HEK293 (cell line): ENCODE measurements around the gene VAMP7.

Experiments
- CTCF ChIA-PET: fragments of 350-600 bp; formaldehyde crosslinking; extraction: SDS; loops from one replicate; lab custom pipeline; 2021; ENCODE audit warnings: antibody characterized with exemption; lab: Yijun Ruan, JAX
- POLR2A ChIA-PET: fragments of 300-600 bp; formaldehyde crosslinking; extraction: SDS; loops from one replicate; lab custom pipeline; 2020; ENCODE audit warnings: antibody characterized with exemption, inconsistent platforms; lab: Yijun Ruan, JAX
- H3K27ac ChIP-seq: fragments of 200-500 bp; sonication (Bioruptor generic); 2 replicates; pipeline ENCODE4 v1.5.1; 2014; ENCODE audit warnings: low read depth, low read length, control low read depth, inconsistent platforms; ENCODE audit errors: extremely low read depth
- H3K36me3 ChIP-seq, 2 experiments: fragments of 200-500 bp in 1 of 2; sonication (Bioruptor generic) in 1 of 2; 1 replicate in 1 of 2; 2 replicates in 1 of 2; pipeline ENCODE4 v1.5.1; 2014 to 2017; ENCODE audit warnings: inconsistent platforms in 2 of 2, low read length in 2 of 2; ENCODE audit not compliant: control insufficient read depth in 2 of 2, insufficient read depth in 1 of 2
- H3K4me1 ChIP-seq: fragments of 200-500 bp; sonication (Bioruptor generic); 2 replicates; pipeline ENCODE4 v1.5.1; 2014; ENCODE audit warnings: mild to moderate bottlenecking, low read length, inconsistent platforms; ENCODE audit not compliant: control insufficient read depth, insufficient read depth
- H3K4me3 ChIP-seq: 2 replicates; pipeline ENCODE4 v1.5.1; 2011; ENCODE audit warnings: low read depth, mild to moderate bottlenecking, control low read depth, low read length, moderate library complexity
- H3K9me3 ChIP-seq: fragments of 200-500 bp; sonication (Bioruptor generic); 2 replicates; pipeline ENCODE4 v1.5.1; 2014; ENCODE audit warnings: low read depth, low read length, inconsistent platforms; ENCODE audit not compliant: control insufficient read depth, insufficient read depth
- BCL11B ChIP-seq: fragments of 450-650 bp; formaldehyde crosslinking; IDR thresholded peaks from 2 replicates; pipeline ENCODE4 v1.5.1; 2016; ENCODE audit warnings: low read depth, missing biosample characterization, missing genetic modification characterization
- FEZF1 ChIP-seq: fragments of 450-650 bp; formaldehyde crosslinking; IDR thresholded peaks from 2 replicates; pipeline ENCODE4 v1.5.1; 2016; ENCODE audit warnings: missing biosample characterization, missing genetic modification characterization
- KLF10 ChIP-seq: fragments of 450-650 bp; IDR thresholded peaks from 2 replicates; pipeline ENCODE4 v1.5.1; 2018; ENCODE audit warnings: missing biosample characterization, mild to moderate bottlenecking, missing genetic modification characterization
- PRDM1 ChIP-seq: fragments of 450-650 bp; formaldehyde crosslinking; IDR thresholded peaks from 2 replicates; pipeline ENCODE4; 2016; ENCODE audit warnings: missing biosample characterization, missing genetic modification characterization
- REPIN1 ChIP-seq: fragments of 450-650 bp; formaldehyde crosslinking; IDR thresholded peaks from 2 replicates; pipeline ENCODE4 v1.5.1; 2017; ENCODE audit warnings: missing biosample characterization, missing genetic modification characterization, low read depth
- SCRT2 ChIP-seq: fragments of 450-650 bp; formaldehyde crosslinking; IDR thresholded peaks from 2 replicates; pipeline ENCODE4 v1.5.1; 2016; ENCODE audit warnings: missing biosample characterization, missing genetic modification characterization
- ZBTB48 ChIP-seq: fragments of 450-650 bp; formaldehyde crosslinking; IDR thresholded peaks from 2 replicates; pipeline ENCODE4 v1.5.1; 2016; ENCODE audit warnings: missing biosample characterization, missing genetic modification characterization
- ZNF10 ChIP-seq: fragments of 450-650 bp; formaldehyde crosslinking; IDR thresholded peaks from 2 replicates; pipeline ENCODE4 v1.5.1; 2017; ENCODE audit warnings: missing biosample characterization, missing genetic modification characterization
- ZNF114 ChIP-seq: fragments of 450-650 bp; formaldehyde crosslinking; IDR thresholded peaks from 2 replicates; pipeline ENCODE4 v1.5.0; 2017; ENCODE audit warnings: missing biosample characterization, missing genetic modification characterization
- ZNF121 ChIP-seq: fragments of 450-650 bp; formaldehyde crosslinking; IDR thresholded peaks from 2 replicates; pipeline ENCODE4 v1.5.1; 2016; ENCODE audit warnings: missing biosample characterization, missing genetic modification characterization
- ZNF16 ChIP-seq: fragments of 450-650 bp; formaldehyde crosslinking; IDR thresholded peaks from 2 replicates; pipeline ENCODE4 v1.5.1; 2016; ENCODE audit warnings: low read depth, missing biosample characterization, missing genetic modification characterization
- ZNF19 ChIP-seq: fragments of 450-650 bp; formaldehyde crosslinking; IDR thresholded peaks from 2 replicates; pipeline ENCODE4; 2016; ENCODE audit warnings: missing biosample characterization, missing genetic modification characterization, low read depth
- ZNF211 ChIP-seq: fragments of 450-650 bp; formaldehyde crosslinking; IDR thresholded peaks from 2 replicates; pipeline ENCODE4 v1.5.1; 2016; ENCODE audit warnings: low read depth, missing biosample characterization, missing genetic modification characterization
- ZNF248 ChIP-seq: fragments of 450-650 bp; formaldehyde crosslinking; IDR thresholded peaks from 2 replicates; pipeline ENCODE4 v1.5.1; 2017; ENCODE audit warnings: missing biosample characterization, missing genetic modification characterization
- ZNF302 ChIP-seq: fragments of 450-650 bp; formaldehyde crosslinking; IDR thresholded peaks from 2 replicates; pipeline ENCODE4 v1.5.1; 2016; ENCODE audit warnings: missing biosample characterization, missing genetic modification characterization, low read depth
- ZNF394 ChIP-seq: fragments of 450-650 bp; formaldehyde crosslinking; IDR thresholded peaks from 2 replicates; pipeline ENCODE4 v1.5.1; 2016; ENCODE audit warnings: missing biosample characterization, missing genetic modification characterization, mild to moderate bottlenecking, moderate library complexity, borderline replicate concordance
- ZNF555 ChIP-seq: fragments of 450-650 bp; formaldehyde crosslinking; conservative IDR thresholded peaks from 2 replicates; pipeline ENCODE4 v1.5.1; 2017; ENCODE audit warnings: missing biosample characterization, mild to moderate bottlenecking, missing genetic modification characterization, inconsistent platforms
- ZNF560 ChIP-seq: fragments of 450-650 bp; formaldehyde crosslinking; IDR thresholded peaks from 2 replicates; pipeline ENCODE4 v1.5.1; 2017; ENCODE audit warnings: missing biosample characterization, missing genetic modification characterization, borderline replicate concordance
- ZNF621 ChIP-seq: fragments of 450-650 bp; formaldehyde crosslinking; IDR thresholded peaks from 2 replicates; pipeline ENCODE4 v1.5.1; 2017; ENCODE audit warnings: missing biosample characterization, missing genetic modification characterization
- ZNF660 ChIP-seq: fragments of 450-650 bp; IDR thresholded peaks from 2 replicates; pipeline ENCODE4 v1.5.1; 2018; ENCODE audit warnings: missing biosample characterization, mild to moderate bottlenecking, missing genetic modification characterization
- ZNF843 ChIP-seq: fragments of 450-650 bp; formaldehyde crosslinking; IDR thresholded peaks from 2 replicates; pipeline ENCODE4 v1.5.1; 2016; ENCODE audit warnings: missing biosample characterization, missing genetic modification characterization
- TF ChIP-seq, protein P1 (sequence below): fragments of 450-650 bp; formaldehyde crosslinking; IDR thresholded peaks from 2 replicates; pipeline ENCODE4 v1.5.1; 2016; ENCODE audit warnings: missing biosample characterization, missing genetic modification characterization, borderline replicate concordance
- TF ChIP-seq, protein P2 (sequence below): fragments of 450-650 bp; formaldehyde crosslinking; IDR thresholded peaks from 2 replicates; pipeline ENCODE4 v1.5.1; 2016; ENCODE audit warnings: missing biosample characterization, missing genetic modification characterization
- TF ChIP-seq, protein P3 (sequence below): fragments of 450-650 bp; formaldehyde crosslinking; IDR thresholded peaks from 2 replicates; pipeline ENCODE4; 2016; ENCODE audit warnings: missing biosample characterization, missing genetic modification characterization
- TF ChIP-seq, protein P4 (sequence below): fragments of 450-650 bp; formaldehyde crosslinking; IDR thresholded peaks from 2 replicates; pipeline ENCODE4 v1.5.1; 2017; ENCODE audit warnings: missing biosample characterization, missing genetic modification characterization
- TF ChIP-seq, protein P5 (sequence below): fragments of 450-650 bp; formaldehyde crosslinking; conservative IDR thresholded peaks from 2 replicates; pipeline ENCODE4 v1.5.1; 2016; ENCODE audit warnings: low read depth, missing biosample characterization, missing genetic modification characterization
- TF ChIP-seq, protein P6 (sequence below): fragments of 450-650 bp; formaldehyde crosslinking; IDR thresholded peaks from 2 replicates; pipeline ENCODE4 v1.5.1; 2016; ENCODE audit warnings: missing biosample characterization, missing genetic modification characterization

Gene VAMP7

DNA sequence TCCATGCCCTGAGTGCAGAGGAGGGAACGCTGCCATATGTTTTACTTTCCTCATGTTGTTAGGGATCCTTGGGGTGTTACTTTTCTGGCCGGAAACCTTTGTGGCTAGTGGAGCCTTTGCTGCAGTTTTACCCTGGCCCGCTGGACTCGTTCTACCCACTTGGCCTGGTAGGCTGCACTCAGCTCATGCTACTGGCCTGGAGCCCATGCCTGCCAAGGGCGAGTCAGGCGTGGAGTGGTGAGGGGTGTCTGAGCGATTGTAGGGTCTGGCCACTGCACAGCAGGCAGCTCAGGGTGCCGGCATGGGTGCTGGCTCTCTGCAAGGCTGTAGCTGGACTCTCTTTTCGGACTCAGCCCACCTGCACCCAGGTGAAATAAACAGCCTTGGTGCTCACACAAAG is 75.0 kb downstream of the VAMP7 start:
- POLR2A ChIA-PET: no interaction called here
- no peaks in the 10 kb centered on the region for H3K9me3 ChIP-seq
- TF ChIP-seq ZNF394 (tag by site-specific recombination) (no peak), ZNF121 (tag by site-specific recombination) (no peak), ZNF302 (no peak), ZNF10 (tag by site-specific recombination) (no peak), ZNF16 (tag by site-specific recombination) (no peak), FEZF1 (tag by site-specific recombination) (no peak), ZNF660 (no peak), ZNF19 (tag by site-specific recombination) (no peak)
- TF ChIP-seq, protein P1, sequence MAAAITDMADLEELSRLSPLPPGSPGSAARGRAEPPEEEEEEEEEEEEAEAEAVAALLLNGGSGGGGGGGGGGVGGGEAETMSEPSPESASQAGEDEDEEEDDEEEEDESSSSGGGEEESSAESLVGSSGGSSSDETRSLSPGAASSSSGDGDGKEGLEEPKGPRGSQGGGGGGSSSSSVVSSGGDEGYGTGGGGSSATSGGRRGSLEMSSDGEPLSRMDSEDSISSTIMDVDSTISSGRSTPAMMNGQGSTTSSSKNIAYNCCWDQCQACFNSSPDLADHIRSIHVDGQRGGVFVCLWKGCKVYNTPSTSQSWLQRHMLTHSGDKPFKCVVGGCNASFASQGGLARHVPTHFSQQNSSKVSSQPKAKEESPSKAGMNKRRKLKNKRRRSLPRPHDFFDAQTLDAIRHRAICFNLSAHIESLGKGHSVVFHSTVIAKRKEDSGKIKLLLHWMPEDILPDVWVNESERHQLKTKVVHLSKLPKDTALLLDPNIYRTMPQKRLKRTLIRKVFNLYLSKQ (tag by site-specific recombination): no peak
- H3K36me3 ChIP-seq: no peaks in the 10 kb centered on the region
- H3K27ac ChIP-seq: no peak overlapping the region
- no peak overlapping the region for H3K4me3 ChIP-seq
- CTCF ChIA-PET: no interaction called here
- H3K4me1 ChIP-seq: no peaks in the 10 kb centered on the region

DNA sequence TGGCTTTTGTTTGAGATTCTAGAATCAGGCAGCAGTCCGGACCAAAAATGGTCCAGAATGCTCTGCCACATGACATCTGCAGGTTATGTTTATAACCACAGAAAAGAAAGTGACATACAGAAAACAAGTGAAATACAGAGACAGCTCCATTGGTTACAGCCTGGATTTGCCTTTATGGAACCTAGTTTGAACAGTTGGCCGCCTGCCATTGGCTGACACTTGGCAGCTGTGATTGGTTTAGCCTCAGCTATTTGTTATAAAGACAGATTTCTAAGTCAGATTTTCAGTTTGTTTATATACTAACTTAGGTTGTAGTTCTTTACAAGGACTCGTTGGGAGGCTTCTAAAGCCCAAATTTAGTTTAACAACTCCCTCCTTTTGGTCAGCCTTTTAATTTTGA is 75.5 kb downstream of the VAMP7 start:
- Histone ChIP-seq H3K27ac (no peak overlapping the region), H3K4me1 (no peaks in the 10 kb centered on the region), H3K9me3 (no peaks in the 10 kb centered on the region), H3K36me3 (no peaks in the 10 kb centered on the region), H3K4me3 (no peak overlapping the region)
- CTCF ChIA-PET: no interaction called here
- POLR2A ChIA-PET: no interaction called here
- TF ChIP-seq, protein P2, sequence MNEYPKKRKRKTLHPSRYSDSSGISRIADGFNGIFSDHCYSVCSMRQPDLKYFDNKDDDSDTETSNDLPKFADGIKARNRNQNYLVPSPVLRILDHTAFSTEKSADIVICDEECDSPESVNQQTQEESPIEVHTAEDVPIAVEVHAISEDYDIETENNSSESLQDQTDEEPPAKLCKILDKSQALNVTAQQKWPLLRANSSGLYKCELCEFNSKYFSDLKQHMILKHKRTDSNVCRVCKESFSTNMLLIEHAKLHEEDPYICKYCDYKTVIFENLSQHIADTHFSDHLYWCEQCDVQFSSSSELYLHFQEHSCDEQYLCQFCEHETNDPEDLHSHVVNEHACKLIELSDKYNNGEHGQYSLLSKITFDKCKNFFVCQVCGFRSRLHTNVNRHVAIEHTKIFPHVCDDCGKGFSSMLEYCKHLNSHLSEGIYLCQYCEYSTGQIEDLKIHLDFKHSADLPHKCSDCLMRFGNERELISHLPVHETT: no peak
- TF ChIP-seq ZNF560 (no peak), ZNF843 (tag by site-specific recombination) (no peak), ZNF114 (no peak), ZNF555 (tag by site-specific recombination) (no peak), KLF10 (tag by site-specific recombination) (no peak), REPIN1 (tag by site-specific recombination) (no peak), ZBTB48 (tag by site-specific recombination) (no peak), ZNF248 (tag by site-specific recombination) (no peak), ZNF621 (tag by site-specific recombination) (no peak), ZNF211 (tag by site-specific recombination) (no peak), PRDM1 (tag by site-specific recombination) (no peak), BCL11B (tag by site-specific recombination) (no peak), SCRT2 (tag by site-specific recombination) (no peak)
- TF ChIP-seq, protein P3, sequence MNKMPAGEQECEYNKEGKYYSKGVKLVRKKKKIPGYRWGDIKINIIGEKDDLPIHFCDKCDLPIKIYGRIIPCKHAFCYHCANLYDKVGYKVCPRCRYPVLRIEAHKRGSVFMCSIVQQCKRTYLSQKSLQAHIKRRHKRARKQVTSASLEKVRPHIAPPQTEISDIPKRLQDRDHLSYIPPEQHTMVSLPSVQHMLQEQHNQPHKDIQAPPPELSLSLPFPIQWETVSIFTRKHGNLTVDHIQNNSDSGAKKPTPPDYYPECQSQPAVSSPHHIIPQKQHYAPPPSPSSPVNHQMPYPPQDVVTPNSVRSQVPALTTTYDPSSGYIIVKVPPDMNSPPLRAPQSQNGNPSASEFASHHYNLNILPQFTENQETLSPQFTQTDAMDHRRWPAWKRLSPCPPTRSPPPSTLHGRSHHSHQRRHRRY (tag by site-specific recombination): no peak
- TF ChIP-seq, protein P4, sequence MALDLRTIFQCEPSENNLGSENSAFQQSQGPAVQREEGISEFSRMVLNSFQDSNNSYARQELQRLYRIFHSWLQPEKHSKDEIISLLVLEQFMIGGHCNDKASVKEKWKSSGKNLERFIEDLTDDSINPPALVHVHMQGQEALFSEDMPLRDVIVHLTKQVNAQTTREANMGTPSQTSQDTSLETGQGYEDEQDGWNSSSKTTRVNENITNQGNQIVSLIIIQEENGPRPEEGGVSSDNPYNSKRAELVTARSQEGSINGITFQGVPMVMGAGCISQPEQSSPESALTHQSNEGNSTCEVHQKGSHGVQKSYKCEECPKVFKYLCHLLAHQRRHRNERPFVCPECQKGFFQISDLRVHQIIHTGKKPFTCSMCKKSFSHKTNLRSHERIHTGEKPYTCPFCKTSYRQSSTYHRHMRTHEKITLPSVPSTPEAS (tag by site-specific recombination): no peak
- TF ChIP-seq, protein P5, sequence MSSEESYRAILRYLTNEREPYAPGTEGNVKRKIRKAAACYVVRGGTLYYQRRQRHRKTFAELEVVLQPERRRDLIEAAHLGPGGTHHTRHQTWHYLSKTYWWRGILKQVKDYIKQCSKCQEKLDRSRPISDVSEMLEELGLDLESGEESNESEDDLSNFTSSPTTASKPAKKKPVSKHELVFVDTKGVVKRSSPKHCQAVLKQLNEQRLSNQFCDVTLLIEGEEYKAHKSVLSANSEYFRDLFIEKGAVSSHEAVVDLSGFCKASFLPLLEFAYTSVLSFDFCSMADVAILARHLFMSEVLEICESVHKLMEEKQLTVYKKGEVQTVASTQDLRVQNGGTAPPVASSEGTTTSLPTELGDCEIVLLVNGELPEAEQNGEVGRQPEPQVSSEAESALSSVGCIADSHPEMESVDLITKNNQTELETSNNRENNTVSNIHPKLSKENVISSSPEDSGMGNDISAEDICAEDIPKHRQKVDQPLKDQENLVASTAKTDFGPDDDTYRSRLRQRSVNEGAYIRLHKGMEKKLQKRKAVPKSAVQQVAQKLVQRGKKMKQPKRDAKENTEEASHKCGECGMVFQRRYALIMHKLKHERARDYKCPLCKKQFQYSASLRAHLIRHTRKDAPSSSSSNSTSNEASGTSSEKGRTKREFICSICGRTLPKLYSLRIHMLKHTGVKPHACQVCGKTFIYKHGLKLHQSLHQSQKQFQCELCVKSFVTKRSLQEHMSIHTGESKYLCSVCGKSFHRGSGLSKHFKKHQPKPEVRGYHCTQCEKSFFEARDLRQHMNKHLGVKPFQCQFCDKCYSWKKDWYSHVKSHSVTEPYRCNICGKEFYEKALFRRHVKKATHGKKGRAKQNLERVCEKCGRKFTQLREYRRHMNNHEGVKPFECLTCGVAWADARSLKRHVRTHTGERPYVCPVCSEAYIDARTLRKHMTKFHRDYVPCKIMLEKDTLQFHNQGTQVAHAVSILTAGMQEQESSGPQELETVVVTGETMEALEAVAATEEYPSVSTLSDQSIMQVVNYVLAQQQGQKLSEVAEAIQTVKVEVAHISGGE (tag by site-specific recombination): no peak
- TF ChIP-seq, protein P6, sequence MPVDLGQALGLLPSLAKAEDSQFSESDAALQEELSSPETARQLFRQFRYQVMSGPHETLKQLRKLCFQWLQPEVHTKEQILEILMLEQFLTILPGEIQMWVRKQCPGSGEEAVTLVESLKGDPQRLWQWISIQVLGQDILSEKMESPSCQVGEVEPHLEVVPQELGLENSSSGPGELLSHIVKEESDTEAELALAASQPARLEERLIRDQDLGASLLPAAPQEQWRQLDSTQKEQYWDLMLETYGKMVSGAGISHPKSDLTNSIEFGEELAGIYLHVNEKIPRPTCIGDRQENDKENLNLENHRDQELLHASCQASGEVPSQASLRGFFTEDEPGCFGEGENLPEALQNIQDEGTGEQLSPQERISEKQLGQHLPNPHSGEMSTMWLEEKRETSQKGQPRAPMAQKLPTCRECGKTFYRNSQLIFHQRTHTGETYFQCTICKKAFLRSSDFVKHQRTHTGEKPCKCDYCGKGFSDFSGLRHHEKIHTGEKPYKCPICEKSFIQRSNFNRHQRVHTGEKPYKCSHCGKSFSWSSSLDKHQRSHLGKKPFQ (tag by site-specific recombination): no peak
